HEK293 (cell line): Measurements from ENCODE around the gene TSR1.
A peak's percentile ranks its signal among the peaks of the same experiment; 100 is the strongest.

ENCODE experiments used
- BCL11B ChIP-seq: fragments of 450-650 bp; formaldehyde crosslinking; IDR thresholded peaks from 2 replicates; pipeline ENCODE4 v1.5.1; 2016; ENCODE audit warnings: low read depth, missing biosample characterization, missing genetic modification characterization
- HOXD13 ChIP-seq: sonication (generic); formaldehyde crosslinking; IDR thresholded peaks from 2 replicates; pipeline ENCODE4 v1.8.0; 2022; ENCODE audit warnings: missing genetic modification reagents, borderline replicate concordance
- REPIN1 ChIP-seq: fragments of 450-650 bp; formaldehyde crosslinking; IDR thresholded peaks from 2 replicates; pipeline ENCODE4 v1.5.1; 2017; ENCODE audit warnings: missing biosample characterization, missing genetic modification characterization, low read depth
- ZBTB10 ChIP-seq: fragments of 450-650 bp; formaldehyde crosslinking; IDR thresholded peaks from 2 replicates; pipeline ENCODE4 v1.5.1; 2016; ENCODE audit warnings: missing biosample characterization, missing genetic modification characterization
- ZBTB20 ChIP-seq: fragments of 450-650 bp; formaldehyde crosslinking; IDR thresholded peaks from 2 replicates; pipeline ENCODE4 v1.5.1; 2016; ENCODE audit warnings: missing biosample characterization, missing genetic modification characterization
- ZNF10 ChIP-seq: fragments of 450-650 bp; formaldehyde crosslinking; IDR thresholded peaks from 2 replicates; pipeline ENCODE4 v1.5.1; 2017; ENCODE audit warnings: missing biosample characterization, missing genetic modification characterization
- ZNF133 ChIP-seq: fragments of 450-650 bp; formaldehyde crosslinking; IDR thresholded peaks from 2 replicates; pipeline ENCODE4 v1.5.1; 2016; ENCODE audit warnings: missing biosample characterization, missing genetic modification characterization
- ZNF19 ChIP-seq: fragments of 450-650 bp; formaldehyde crosslinking; IDR thresholded peaks from 2 replicates; pipeline ENCODE4; 2016; ENCODE audit warnings: missing biosample characterization, missing genetic modification characterization, low read depth
- ZNF223 ChIP-seq: fragments of 450-650 bp; formaldehyde crosslinking; IDR thresholded peaks from 2 replicates; pipeline ENCODE4 v1.5.1; 2016; ENCODE audit warnings: missing biosample characterization, missing genetic modification characterization
- ZNF23 ChIP-seq: fragments of 450-650 bp; formaldehyde crosslinking; IDR thresholded peaks from 2 replicates; pipeline ENCODE4 v1.5.1; 2016; ENCODE audit warnings: missing biosample characterization, missing genetic modification characterization, borderline replicate concordance
- ZNF24 ChIP-seq: fragments of 450-650 bp; formaldehyde crosslinking; IDR thresholded peaks from 2 replicates; pipeline ENCODE4 v1.5.1; 2016; ENCODE audit warnings: missing biosample characterization, missing genetic modification characterization
- ZNF324 ChIP-seq: fragments of 450-650 bp; formaldehyde crosslinking; IDR thresholded peaks from 2 replicates; pipeline ENCODE4 v1.5.1; 2016; ENCODE audit warnings: missing biosample characterization, missing genetic modification characterization
- ZNF341 ChIP-seq: fragments of 450-650 bp; formaldehyde crosslinking; IDR thresholded peaks from 2 replicates; pipeline ENCODE4; 2016; ENCODE audit warnings: low read depth, missing biosample characterization, missing genetic modification characterization
- ZNF350 ChIP-seq: fragments of 450-650 bp; formaldehyde crosslinking; IDR thresholded peaks from 2 replicates; pipeline ENCODE4 v1.5.0; 2017; ENCODE audit warnings: missing biosample characterization, mild to moderate bottlenecking, missing genetic modification characterization
- ZNF416 ChIP-seq: fragments of 450-650 bp; formaldehyde crosslinking; IDR thresholded peaks from 2 replicates; pipeline ENCODE4 v1.5.1; 2016; ENCODE audit warnings: missing biosample characterization, missing genetic modification characterization
- ZNF473 ChIP-seq: fragments of 450-650 bp; formaldehyde crosslinking; IDR thresholded peaks from 2 replicates; pipeline ENCODE4 v1.5.1; 2017; ENCODE audit warnings: missing biosample characterization, missing genetic modification characterization
- ZNF580 ChIP-seq: fragments of 450-650 bp; formaldehyde crosslinking; IDR thresholded peaks from 2 replicates; pipeline ENCODE4 v1.5.1; 2016; ENCODE audit warnings: missing biosample characterization, missing genetic modification characterization
- ZNF600 ChIP-seq: fragments of 450-650 bp; formaldehyde crosslinking; IDR thresholded peaks from 2 replicates; pipeline ENCODE4 v1.5.1; 2016; ENCODE audit warnings: missing biosample characterization, missing genetic modification characterization
- ZNF624 ChIP-seq: fragments of 450-650 bp; formaldehyde crosslinking; IDR thresholded peaks from 2 replicates; pipeline ENCODE4 v1.5.1; 2017; ENCODE audit warnings: missing biosample characterization, missing genetic modification characterization
- ZNF645 ChIP-seq: fragments of 450-650 bp; formaldehyde crosslinking; IDR thresholded peaks from 2 replicates; pipeline ENCODE4; 2016; ENCODE audit warnings: missing biosample characterization, missing genetic modification characterization
- ZNF768 ChIP-seq: fragments of 450-650 bp; formaldehyde crosslinking; IDR thresholded peaks from 2 replicates; pipeline ENCODE4 v1.5.1; 2018; ENCODE audit warnings: missing biosample characterization, mild to moderate bottlenecking, missing genetic modification characterization
- TF ChIP-seq, protein P1 (sequence below): fragments of 450-650 bp; formaldehyde crosslinking; optimal IDR thresholded peaks from 2 replicates; pipeline ENCODE3; 2016; ENCODE audit warnings: missing biosample characterization, mild to moderate bottlenecking, missing genetic modification characterization
- TF ChIP-seq, protein P2 (sequence below): sonication (generic); formaldehyde crosslinking; IDR thresholded peaks from 2 replicates; pipeline ENCODE4 v1.8.1; 2022; ENCODE audit warnings: mild to moderate bottlenecking, moderate library complexity, missing genetic modification reagents
- TF ChIP-seq, protein P3 (sequence below): fragments of 450-650 bp; formaldehyde crosslinking; IDR thresholded peaks from 2 replicates; pipeline ENCODE4 v1.5.1; 2016; ENCODE audit warnings: missing biosample characterization, missing genetic modification characterization
- TF ChIP-seq, protein P4 (sequence below): fragments of 450-650 bp; formaldehyde crosslinking; IDR thresholded peaks from 2 replicates; pipeline ENCODE4 v1.5.1; 2016; ENCODE audit warnings: missing biosample characterization, missing genetic modification characterization

TSR1 gene

GRCh38 chr17:2303204-2304188, 32.8 kb downstream of the TSR1 start, which contains the start of the genes SMG6 and SRR (continued):
- TF ChIP-seq ZNF10 (tag by site-specific recombination) = 0 out of 2 replicates have a peak, but pooled peaks have one; percentile 39
- TF ChIP-seq, protein P1, sequence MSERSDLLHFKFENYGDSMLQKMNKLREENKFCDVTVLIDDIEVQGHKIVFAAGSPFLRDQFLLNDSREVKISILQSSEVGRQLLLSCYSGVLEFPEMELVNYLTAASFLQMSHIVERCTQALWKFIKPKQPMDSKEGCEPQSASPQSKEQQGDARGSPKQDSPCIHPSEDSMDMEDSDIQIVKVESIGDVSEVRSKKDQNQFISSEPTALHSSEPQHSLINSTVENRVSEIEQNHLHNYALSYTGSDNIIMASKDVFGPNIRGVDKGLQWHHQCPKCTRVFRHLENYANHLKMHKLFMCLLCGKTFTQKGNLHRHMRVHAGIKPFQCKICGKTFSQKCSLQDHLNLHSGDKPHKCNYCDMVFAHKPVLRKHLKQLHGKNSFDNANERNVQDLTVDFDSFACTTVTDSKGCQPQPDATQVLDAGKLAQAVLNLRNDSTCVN = peak; percentile 98
- TF ChIP-seq, protein P2, sequence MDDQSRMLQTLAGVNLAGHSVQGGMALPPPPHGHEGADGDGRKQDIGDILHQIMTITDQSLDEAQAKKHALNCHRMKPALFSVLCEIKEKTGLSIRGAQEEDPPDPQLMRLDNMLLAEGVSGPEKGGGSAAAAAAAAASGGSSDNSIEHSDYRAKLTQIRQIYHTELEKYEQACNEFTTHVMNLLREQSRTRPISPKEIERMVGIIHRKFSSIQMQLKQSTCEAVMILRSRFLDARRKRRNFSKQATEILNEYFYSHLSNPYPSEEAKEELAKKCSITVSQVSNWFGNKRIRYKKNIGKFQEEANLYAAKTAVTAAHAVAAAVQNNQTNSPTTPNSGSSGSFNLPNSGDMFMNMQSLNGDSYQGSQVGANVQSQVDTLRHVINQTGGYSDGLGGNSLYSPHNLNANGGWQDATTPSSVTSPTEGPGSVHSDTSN (CRISPR knock-in tag) = peak; percentile 13; the same call in 1 of the 2 replicates
- no peak for TF ChIP-seq ZNF416 (tag by site-specific recombination)
- no peak for TF ChIP-seq ZBTB10 (tag by site-specific recombination)
- peak; percentile 28; the same call in 1 of the 2 replicates for TF ChIP-seq ZNF341 (tag by site-specific recombination)
- TF ChIP-seq, protein P3, sequence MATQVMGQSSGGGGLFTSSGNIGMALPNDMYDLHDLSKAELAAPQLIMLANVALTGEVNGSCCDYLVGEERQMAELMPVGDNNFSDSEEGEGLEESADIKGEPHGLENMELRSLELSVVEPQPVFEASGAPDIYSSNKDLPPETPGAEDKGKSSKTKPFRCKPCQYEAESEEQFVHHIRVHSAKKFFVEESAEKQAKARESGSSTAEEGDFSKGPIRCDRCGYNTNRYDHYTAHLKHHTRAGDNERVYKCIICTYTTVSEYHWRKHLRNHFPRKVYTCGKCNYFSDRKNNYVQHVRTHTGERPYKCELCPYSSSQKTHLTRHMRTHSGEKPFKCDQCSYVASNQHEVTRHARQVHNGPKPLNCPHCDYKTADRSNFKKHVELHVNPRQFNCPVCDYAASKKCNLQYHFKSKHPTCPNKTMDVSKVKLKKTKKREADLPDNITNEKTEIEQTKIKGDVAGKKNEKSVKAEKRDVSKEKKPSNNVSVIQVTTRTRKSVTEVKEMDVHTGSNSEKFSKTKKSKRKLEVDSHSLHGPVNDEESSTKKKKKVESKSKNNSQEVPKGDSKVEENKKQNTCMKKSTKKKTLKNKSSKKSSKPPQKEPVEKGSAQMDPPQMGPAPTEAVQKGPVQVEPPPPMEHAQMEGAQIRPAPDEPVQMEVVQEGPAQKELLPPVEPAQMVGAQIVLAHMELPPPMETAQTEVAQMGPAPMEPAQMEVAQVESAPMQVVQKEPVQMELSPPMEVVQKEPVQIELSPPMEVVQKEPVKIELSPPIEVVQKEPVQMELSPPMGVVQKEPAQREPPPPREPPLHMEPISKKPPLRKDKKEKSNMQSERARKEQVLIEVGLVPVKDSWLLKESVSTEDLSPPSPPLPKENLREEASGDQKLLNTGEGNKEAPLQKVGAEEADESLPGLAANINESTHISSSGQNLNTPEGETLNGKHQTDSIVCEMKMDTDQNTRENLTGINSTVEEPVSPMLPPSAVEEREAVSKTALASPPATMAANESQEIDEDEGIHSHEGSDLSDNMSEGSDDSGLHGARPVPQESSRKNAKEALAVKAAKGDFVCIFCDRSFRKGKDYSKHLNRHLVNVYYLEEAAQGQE = no peak
- 0 out of 2 replicates have a peak, but pooled peaks have one; percentile 47 for TF ChIP-seq ZNF24
- peak; percentile 43; the same call in 1 of the 2 replicates for TF ChIP-seq ZNF324
- no peak for TF ChIP-seq ZNF19 (tag by site-specific recombination)
- TF ChIP-seq ZNF133 (tag by site-specific recombination) = no peak
- peak; percentile 53; the same call in 1 of the 2 replicates for TF ChIP-seq REPIN1
- TF ChIP-seq ZNF350 (tag by site-specific recombination) = no peak
- TF ChIP-seq HOXD13 (CRISPR knock-in tag) = no peak
- no peak for TF ChIP-seq ZNF645 (tag by site-specific recombination)
- TF ChIP-seq, protein P4, sequence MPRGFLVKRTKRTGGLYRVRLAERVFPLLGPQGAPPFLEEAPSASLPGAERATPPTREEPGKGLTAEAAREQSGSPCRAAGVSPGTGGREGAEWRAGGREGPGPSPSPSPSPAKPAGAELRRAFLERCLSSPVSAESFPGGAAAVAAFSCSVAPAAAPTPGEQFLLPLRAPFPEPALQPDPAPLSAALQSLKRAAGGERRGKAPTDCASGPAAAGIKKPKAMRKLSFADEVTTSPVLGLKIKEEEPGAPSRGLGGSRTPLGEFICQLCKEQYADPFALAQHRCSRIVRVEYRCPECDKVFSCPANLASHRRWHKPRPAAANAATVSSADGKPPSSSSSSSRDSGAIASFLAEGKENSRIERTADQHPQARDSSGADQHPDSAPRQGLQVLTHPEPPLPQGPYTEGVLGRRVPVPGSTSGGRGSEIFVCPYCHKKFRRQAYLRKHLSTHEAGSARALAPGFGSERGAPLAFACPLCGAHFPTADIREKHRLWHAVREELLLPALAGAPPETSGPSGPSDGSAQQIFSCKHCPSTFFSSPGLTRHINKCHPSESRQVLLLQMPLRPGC (tag by site-specific recombination) = peak; percentile 25; the same call in 1 of the 2 replicates
- TF ChIP-seq ZNF473 (tag by site-specific recombination) = no peak
- TF ChIP-seq ZNF580 (tag by site-specific recombination) = no peak
- no peak for TF ChIP-seq ZNF624 (tag by site-specific recombination)
- TF ChIP-seq ZNF600 (tag by site-specific recombination) = peak; percentile 67
- no peak for TF ChIP-seq ZNF223 (tag by site-specific recombination)
- no peak for TF ChIP-seq ZNF23 (tag by site-specific recombination)
- 0 out of 2 replicates have a peak, but pooled peaks have one; percentile 29 for TF ChIP-seq BCL11B (tag by site-specific recombination)
- no peak for TF ChIP-seq ZNF768 (tag by site-specific recombination)
- TF ChIP-seq ZBTB20 (tag by site-specific recombination) = peak; percentile 86
